ENCODE data around the gene MBOAT2.

MBOAT2 gene

GRCh38 chr2:8821276-8822217 is 181.9 kb downstream of the MBOAT2 start:
- no peak for DNase-seq (ENCODE audit: low read depth)

GRCh38 chr2:8819948-8820347 is 183.5 kb downstream of the MBOAT2 start:
- no peak for DNase-seq (ENCODE audit: low read depth)

GRCh38 chr2:8819194-8819593 is 184.3 kb downstream of the MBOAT2 start:
- no peak for DNase-seq (ENCODE audit: low read depth)

- no peak for DNase-seq (ENCODE audit: low read depth)
Measured at GRCh38 chr2:8817221-8817620, 186.3 kb downstream of the MBOAT2 start.

GRCh38 chr2:8806885-8807704 is 196.4 kb downstream of the MBOAT2 start:
- DNase-seq (ENCODE audit: low read depth) = no peak

GRCh38 chr2:8805278-8806210 is 197.9 kb downstream of the MBOAT2 start:
- DNase-seq (ENCODE audit: low read depth) = no peak

- DNase-seq (ENCODE audit: low read depth) = peak; percentile 7
Measured at GRCh38 chr2:8803658-8804379, 199.7 kb downstream of the MBOAT2 start.

- DNase-seq (ENCODE audit: low read depth) = no peak
Measured at GRCh38 chr2:8802741-8803140, 200.7 kb downstream of the MBOAT2 start.

Measured in stimulated activated CD8-positive, alpha-beta memory T cell treated with anti-CD3 and anti-CD28 coated beads, Interleukin-4, amount 100 ng/mL, for 24 hours (primary cell).